AG09319 (cell line): ENCODE results near the gene FZD1.
A peak's percentile ranks its signal among the peaks of the same experiment; 100 is the strongest.

Experiments used
- DNase-seq: peaks from one replicate; pipeline ENCODE4 v3.0.0-alpha.2; 2010; ENCODE audit warnings: low read depth; ENCODE audit errors: extremely low read depth
- CTCF ChIP-seq: IDR thresholded peaks from 2 replicates; pipeline ENCODE4 v1.5.1; 2011; ENCODE audit warnings: low read depth, mild to moderate bottlenecking, inconsistent platforms, low read length, moderate library complexity

The FZD1 gene

GRCh38 chr7:91235211-91235832, 28.9 kb upstream of the FZD1 start:
- no peak for TF ChIP-seq CTCF
- no peak for DNase-seq

- DNase-seq = no peak
- no peak for TF ChIP-seq CTCF
These were observed 25.0 kb upstream of the FZD1 start for GRCh38 chr7:91239171-91239604.

- DNase-seq = no peak
- TF ChIP-seq CTCF = no peak
These were observed 24.5 kb upstream of the FZD1 start for GRCh38 chr7:91239772-91240171.

- TF ChIP-seq CTCF = no peak
- peak; percentile 75 for DNase-seq
These were observed 23.8 kb upstream of the FZD1 start for GRCh38 chr7:91240376-91240941.

GRCh38 chr7:91242097-91242844, 22.0 kb upstream of the FZD1 start:
- no peak for DNase-seq
- TF ChIP-seq CTCF = no peak

- TF ChIP-seq CTCF = no peak
- DNase-seq = no peak
These were observed 20.5 kb upstream of the FZD1 start for GRCh38 chr7:91243591-91244301.

- DNase-seq = no peak
- TF ChIP-seq CTCF = no peak
These were observed 16.7 kb upstream of the FZD1 start for GRCh38 chr7:91247500-91247899.
